ENCODE results near the gene LIN54.

DNA sequence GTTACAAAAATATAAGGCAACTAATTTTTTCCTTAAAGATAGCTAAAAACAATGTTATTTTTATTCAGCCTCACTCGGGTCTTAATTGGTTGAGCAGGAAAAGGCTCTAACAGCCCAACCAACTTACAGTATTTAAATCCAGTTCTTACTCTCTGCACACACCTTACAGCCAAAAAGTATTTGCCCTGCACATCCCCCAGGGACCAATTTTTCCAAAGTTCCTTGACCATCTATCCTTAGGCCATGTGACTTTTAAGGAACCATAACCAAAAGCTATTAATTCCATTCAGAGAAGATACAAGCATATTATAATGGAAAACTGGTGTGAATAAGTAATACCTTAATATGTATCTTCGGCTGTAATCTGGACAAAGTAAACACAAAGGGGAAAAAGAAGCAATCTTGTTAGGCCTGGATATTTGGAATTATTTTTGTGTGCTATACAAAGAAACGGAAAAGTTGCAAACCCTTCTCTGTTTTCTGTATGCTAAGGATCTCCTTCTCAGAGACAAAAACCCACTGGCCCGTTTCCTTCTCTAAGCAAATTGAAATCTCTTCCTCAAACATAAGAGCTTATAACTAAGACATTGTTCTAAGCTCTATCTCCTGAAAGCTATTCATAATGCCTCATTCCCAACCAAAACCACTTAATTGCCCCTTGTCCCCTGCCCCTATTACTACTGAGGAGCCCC, 111.1 kb downstream of the LIN54 start:
- TF ChIP-seq POLR2A (IDR thresholded peaks at IDR 0.05; ENCODE audit: low read length) (no peak), CTCF (IDR thresholded peaks at IDR 0.05) (no peak), CHD4 (IDR thresholded peaks at IDR 0.05; ENCODE audit: borderline replicate concordance) (no peak), MAFK (IDR thresholded peaks at IDR 0.05; ENCODE audit: partially characterized antibody) (no peak), ZSCAN20 (CRISPR knock-in tag; IDR thresholded peaks at IDR 0.05) (no peak), KDM1A (IDR thresholded peaks at IDR 0.05; ENCODE audit: low read depth) (no peak)
